Breast epithelium (tissue), 4 donors: ENCODE measurements around the gene XDH. TPM values are rescaled to one million over a fixed set of nuclear protein-coding genes. Genes with fewer than 3 reads are reported as not detected.
A peak's percentile ranks its signal among the peaks of the same experiment; 100 is the strongest.

ENCODE experiments used
- DNase-seq, 2 donors: peaks; one replicate each; pipeline ENCODE4 v3.0.0-alpha.2; 2019; ENCODE audit warnings: low spot score in 2 of 2
- H3K27ac ChIP-seq, 2 donors: fragments of 200-600 bp; sonication (generic) in 1 of 2; one replicate each; pipeline ENCODE4 v1.5.1; 2016 to 2019; ENCODE audit warnings: mild to moderate bottlenecking in 1 of 2
- H3K27me3 ChIP-seq, 2 donors: fragments of 200-600 bp; sonication (generic) in 1 of 2; one replicate each; pipeline versions ENCODE4 v1.5.1 to v1.6.0; 2017 to 2019; ENCODE audit warnings: control low read depth in 1 of 2, mild to moderate bottlenecking in 1 of 2
- H3K36me3 ChIP-seq: fragments of 200-600 bp; one replicate; pipeline ENCODE4 v1.5.1; 2019
- H3K4me1 ChIP-seq, 2 donors: fragments of 200-600 bp; sonication (generic); one replicate each; pipeline ENCODE4 v1.5.1; 2016 to 2019; ENCODE audit warnings: control low read depth in 1 of 2
- H3K4me3 ChIP-seq, 3 donors: fragments of 200-600 bp; sonication (generic); 1 replicate in 2 of 3; 2 replicates in 1 of 3; pipeline ENCODE4 v1.5.1; 2016 to 2019; ENCODE audit warnings: mild to moderate bottlenecking in 3 of 3, moderate library complexity in 2 of 3
- H3K9me3 ChIP-seq, 2 donors: fragments of 200-600 bp; sonication (generic) in 1 of 2; one replicate each; pipeline ENCODE4 v1.5.1; 2016 to 2019; ENCODE audit warnings: control low read depth in 1 of 2
- POLR2A ChIP-seq: fragments of 450-650 bp; IDR thresholded peaks from one replicate; pipeline ENCODE4 v1.6.1; 2016; ENCODE audit warnings: antibody characterized with exemption, mild to moderate bottlenecking, moderate library complexity
- POLR2AphosphoS5 ChIP-seq, 3 donors: sonication (generic); formaldehyde crosslinking; IDR thresholded peaks; one replicate each; pipeline ENCODE4 v1.6.1; 2017; ENCODE audit warnings: antibody characterized with exemption in 3 of 3
- intact Hi-C: fragments of 100-400 bp; cut with DNase I; formaldehyde crosslinking; loops from one replicate; pipeline ENCODE4 v1.15.1; 2023; ENCODE audit warnings: low total_unique reads
- total RNA-seq, 3 donors: library from RNA; depleted of rRNA; stranded (reverse); fragments of >200 nt; gene quantifications; one replicate each; pipeline ENCODE4 v1.1.0, GENCODE V29; 2016
- TF ChIP-seq, protein P1 (sequence below), 3 donors: fragments of 450-650 bp; IDR thresholded peaks; one replicate each; pipeline ENCODE4 v1.5.1; 2016 to 2017; ENCODE audit warnings: antibody characterized with exemption in 3 of 3, mild to moderate bottlenecking in 3 of 3, moderate library complexity in 3 of 3

XDH gene
- total RNA-seq, 3 donors from 2014 or later, result 0.16 to 6.9 (median 1.3) TPM

DNA sequence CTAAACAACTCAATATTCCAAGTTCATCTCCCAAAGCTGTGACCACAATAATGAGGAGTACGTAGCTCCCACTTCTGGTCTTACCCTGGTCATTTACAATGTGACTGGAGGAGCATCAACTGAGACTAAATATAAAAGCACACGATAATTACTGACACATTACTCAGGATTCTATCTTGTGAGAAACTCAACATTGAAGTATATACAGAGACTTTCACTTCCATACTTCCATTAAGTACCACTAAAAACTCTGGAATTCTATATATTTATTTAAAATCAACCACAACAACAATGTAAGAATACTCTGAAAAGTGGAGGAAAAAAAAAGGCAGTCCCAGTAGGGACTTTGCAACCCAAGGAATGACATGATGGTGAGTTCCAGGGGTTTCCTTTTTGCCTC lies 61.4 kb downstream of the XDH start:
- no peak overlapping the region for H3K4me3 ChIP-seq
- H3K27ac ChIP-seq, result no peak overlapping the region
- H3K27me3 ChIP-seq, result no peaks in the 10 kb centered on the region
- H3K4me1 ChIP-seq, result no peaks in the 10 kb centered on the region
- TF ChIP-seq, protein P1, sequence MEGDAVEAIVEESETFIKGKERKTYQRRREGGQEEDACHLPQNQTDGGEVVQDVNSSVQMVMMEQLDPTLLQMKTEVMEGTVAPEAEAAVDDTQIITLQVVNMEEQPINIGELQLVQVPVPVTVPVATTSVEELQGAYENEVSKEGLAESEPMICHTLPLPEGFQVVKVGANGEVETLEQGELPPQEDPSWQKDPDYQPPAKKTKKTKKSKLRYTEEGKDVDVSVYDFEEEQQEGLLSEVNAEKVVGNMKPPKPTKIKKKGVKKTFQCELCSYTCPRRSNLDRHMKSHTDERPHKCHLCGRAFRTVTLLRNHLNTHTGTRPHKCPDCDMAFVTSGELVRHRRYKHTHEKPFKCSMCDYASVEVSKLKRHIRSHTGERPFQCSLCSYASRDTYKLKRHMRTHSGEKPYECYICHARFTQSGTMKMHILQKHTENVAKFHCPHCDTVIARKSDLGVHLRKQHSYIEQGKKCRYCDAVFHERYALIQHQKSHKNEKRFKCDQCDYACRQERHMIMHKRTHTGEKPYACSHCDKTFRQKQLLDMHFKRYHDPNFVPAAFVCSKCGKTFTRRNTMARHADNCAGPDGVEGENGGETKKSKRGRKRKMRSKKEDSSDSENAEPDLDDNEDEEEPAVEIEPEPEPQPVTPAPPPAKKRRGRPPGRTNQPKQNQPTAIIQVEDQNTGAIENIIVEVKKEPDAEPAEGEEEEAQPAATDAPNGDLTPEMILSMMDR (IDR thresholded peaks at IDR 0.05), result no peak
- TF ChIP-seq POLR2A, result no peak
- no peaks in the 10 kb centered on the region for H3K36me3 ChIP-seq
- DNase-seq, result no peak
- H3K9me3 ChIP-seq, result peaks cover 0 to 4% of the 10 kb centered on the region in 2 donors
- intact Hi-C loops, result no loop called here

DNA sequence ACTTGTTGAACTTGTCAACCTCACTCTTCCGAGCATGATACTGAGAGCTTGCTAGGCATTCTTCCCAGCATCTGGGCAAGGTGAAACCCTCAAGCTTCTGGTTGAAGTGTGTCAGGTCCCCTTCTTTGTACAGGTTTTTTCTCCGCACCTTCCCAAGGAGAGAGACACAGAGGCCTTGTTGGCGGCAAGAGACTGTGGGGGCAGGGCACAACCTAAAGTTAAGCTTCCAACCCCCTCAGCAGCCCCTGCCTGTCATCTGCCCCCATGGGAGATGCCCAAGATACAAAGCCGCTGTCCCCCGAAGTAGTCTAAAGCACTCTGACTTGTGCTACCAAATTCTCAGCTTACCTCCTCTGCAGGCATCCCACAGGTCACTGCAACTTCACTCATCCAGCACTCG lies 64.9 kb downstream of the XDH start:
- Histone ChIP-seq H3K27me3 (no peaks in the 10 kb centered on the region), H3K4me3 (no peak overlapping the region), H3K27ac (no peak overlapping the region), H3K4me1 (no peaks in the 10 kb centered on the region), H3K36me3 (no peaks in the 10 kb centered on the region), H3K9me3 (peaks cover 0 to 4% of the 10 kb centered on the region in 2 donors)
- intact Hi-C loops, result no loop called here
- TF ChIP-seq, protein P1 (IDR thresholded peaks at IDR 0.05), result no peak
- TF ChIP-seq POLR2A (no peak), POLR2AphosphoS5 (IDR thresholded peaks at IDR 0.05) (no peak)
- no peak for DNase-seq

DNA sequence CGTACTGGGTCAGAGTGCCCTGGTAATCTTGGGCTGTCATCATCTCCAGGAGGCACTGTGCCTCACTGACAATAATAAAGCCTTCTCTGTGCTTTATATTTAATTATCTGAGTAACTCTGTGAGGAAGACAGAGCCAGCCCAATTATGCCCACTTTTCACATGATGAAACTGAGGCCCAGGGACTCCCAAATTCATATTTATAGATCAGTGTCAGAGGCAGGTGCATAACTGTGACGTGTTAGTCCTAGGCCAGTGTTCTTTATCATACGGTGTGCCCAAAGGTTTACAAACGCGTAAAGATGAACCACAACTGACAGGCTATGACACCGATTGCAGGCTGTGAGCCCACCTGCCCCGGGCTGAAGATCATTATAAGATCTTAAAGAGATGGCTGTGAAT lies 65.4 kb downstream of the XDH start:
- Histone ChIP-seq H3K9me3 (peaks cover 0 to 4% of the 10 kb centered on the region in 2 donors), H3K4me1 (no peaks in the 10 kb centered on the region), H3K27ac (no peak overlapping the region), H3K27me3 (no peaks in the 10 kb centered on the region), H3K4me3 (no peak overlapping the region), H3K36me3 (no peaks in the 10 kb centered on the region)
- DNase-seq, result no peak
- intact Hi-C loops, result no loop called here
- TF ChIP-seq, protein P1 (IDR thresholded peaks at IDR 0.05), result no peak
- TF ChIP-seq POLR2AphosphoS5 (IDR thresholded peaks at IDR 0.05) (no peak), POLR2A (no peak)

DNA sequence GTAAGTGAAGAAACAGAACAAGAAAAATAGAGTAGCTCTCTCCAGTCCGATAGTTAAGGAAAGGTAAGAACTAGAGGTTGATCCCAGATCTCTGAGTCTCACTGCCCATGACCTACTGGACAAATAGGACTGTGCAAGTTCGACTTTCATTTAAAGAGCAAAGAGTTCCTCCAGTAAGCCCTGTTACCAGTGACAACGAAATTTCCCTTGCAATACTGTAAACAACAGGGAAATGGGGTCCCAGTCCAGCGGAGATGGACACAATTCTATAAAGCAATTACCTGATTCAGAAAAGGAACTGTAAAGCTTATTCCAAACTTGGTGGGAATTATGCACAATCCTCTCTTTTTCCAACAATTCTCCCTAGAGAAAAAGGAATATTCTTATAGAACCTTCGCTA lies 65.9 kb downstream of the XDH start:
- no peak for TF ChIP-seq POLR2A
- TF ChIP-seq POLR2AphosphoS5 (IDR thresholded peaks at IDR 0.05), result no peak
- TF ChIP-seq, protein P1 (IDR thresholded peaks at IDR 0.05), result no peak
- Histone ChIP-seq H3K27ac (no peak overlapping the region), H3K9me3 (peaks cover 0 to 4% of the 10 kb centered on the region in 2 donors), H3K27me3 (no peaks in the 10 kb centered on the region), H3K36me3 (no peaks in the 10 kb centered on the region), H3K4me1 (no peaks in the 10 kb centered on the region), H3K4me3 (no peak overlapping the region)
- no peak for DNase-seq
- intact Hi-C loops, result no loop called here

DNA sequence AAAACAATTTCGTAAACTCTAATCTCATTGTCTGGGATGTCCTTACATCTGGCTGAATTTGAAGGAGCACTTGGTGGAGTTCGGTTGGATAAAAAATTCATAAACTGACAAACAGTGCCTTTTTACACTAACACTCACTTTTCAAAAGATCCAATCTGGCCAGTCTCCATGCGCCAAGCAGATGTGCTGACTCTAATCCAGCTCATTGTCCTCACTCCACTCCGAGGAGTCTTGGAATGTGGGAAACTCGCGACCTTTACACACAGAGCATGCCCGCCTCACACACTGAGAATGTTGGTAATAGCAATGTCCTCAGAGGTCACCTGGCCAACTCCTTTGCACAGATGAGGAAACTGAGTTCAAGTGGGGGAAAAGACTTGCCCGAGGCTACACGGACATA lies 66.8 kb downstream of the XDH start:
- Histone ChIP-seq H3K27me3 (no peaks in the 10 kb centered on the region), H3K9me3 (peaks cover 0 to 4% of the 10 kb centered on the region in 2 donors), H3K27ac (peak overlapping the region in 1 of 2 donors; percentile 12), H3K36me3 (no peaks in the 10 kb centered on the region), H3K4me1 (no peaks in the 10 kb centered on the region), H3K4me3 (no peak overlapping the region)
- DNase-seq, result no peak
- TF ChIP-seq POLR2A (no peak), POLR2AphosphoS5 (IDR thresholded peaks at IDR 0.05) (no peak)
- TF ChIP-seq, protein P1 (IDR thresholded peaks at IDR 0.05), result no peak
- intact Hi-C loops, result no loop called here
